ENCODE results near the gene MOSPD3.

Gene MOSPD3

DNA sequence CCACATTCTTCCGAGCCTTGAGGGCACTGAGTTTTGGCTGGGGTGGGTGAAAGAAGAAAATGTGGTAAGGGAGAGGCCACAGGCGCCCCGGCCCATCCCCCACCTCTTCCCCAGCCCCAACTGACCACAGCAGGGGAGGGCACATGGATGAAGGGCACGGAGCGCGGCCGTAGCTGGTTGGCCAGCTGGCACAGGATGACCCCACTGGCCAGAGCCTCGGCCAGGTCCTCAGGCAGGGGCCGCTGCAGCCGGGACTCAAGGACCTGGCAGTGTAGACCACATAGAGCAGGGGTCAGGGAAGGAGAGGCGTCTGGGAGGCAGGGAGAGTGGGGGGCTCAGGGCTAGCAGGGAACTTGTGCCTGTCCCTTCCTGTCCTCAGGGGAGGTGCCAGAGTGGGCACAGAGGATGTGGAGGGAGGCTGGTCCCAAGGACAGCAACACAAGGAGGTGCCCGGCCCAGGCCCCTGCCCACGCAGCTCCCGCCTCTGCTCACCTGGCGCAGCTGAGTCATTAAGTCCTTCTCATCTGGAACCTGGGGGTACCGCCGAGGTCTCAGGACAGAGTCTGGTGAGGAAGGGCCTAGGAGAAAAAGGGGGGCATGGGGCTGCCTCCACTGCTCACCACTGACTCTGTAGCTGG is 36.5 kb upstream of the MOSPD3 start:
- DNase-seq (ENCODE audit: low read depth), result no peak

DNA sequence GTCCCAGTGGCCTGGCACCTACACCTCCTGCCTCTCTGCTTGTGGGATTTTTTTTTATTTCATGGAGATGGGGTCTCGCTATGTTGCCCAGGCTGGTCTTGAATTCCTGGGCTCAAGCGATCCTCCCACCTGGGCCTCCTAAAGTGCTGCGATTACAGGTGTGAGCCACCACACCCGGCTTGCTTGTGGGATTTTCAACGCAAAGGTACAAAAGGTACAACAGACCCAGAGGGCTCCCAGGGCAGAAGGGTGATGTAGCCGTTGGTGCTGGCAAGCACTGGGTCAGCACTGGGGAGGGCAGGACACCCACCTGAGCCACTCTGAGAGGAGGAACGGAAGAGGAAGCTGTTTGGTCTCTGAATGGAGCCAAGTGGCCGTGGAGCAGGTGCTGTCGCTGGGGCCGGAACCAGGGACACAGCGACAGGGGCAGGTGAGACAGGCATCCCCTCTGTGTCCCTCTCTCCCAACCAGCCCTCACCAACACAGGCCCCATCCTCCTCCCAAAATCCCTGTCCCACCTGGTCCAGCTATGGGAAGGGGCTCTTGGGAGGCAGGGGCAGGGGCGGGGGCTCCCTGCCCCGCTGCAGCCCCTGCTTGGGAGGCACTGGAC is 35.9 kb upstream of the MOSPD3 start:
- no peak for DNase-seq (ENCODE audit: low read depth)

DNA sequence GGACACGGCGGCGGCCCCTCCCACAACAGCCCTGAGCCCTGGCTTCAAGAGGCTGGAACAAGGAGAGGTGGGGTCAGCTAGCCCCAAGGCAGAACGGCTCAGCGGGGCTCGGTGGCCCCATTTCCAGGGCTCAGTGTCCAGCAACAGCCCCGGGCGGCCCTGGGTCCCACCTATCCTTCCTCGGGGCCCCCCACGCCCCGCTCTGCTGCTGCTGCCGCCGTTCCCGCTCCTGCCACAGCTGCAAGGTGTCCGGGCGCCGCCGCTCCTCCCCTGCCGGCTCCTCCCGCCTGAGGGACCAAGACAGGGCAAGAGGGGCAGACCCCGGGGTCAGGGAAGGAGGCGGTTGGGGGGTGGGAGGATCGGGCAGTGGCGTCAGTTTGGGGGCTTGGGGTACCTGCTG is 35.2 kb upstream of the MOSPD3 start:
- DNase-seq (ENCODE audit: low read depth), result no peak

DNA sequence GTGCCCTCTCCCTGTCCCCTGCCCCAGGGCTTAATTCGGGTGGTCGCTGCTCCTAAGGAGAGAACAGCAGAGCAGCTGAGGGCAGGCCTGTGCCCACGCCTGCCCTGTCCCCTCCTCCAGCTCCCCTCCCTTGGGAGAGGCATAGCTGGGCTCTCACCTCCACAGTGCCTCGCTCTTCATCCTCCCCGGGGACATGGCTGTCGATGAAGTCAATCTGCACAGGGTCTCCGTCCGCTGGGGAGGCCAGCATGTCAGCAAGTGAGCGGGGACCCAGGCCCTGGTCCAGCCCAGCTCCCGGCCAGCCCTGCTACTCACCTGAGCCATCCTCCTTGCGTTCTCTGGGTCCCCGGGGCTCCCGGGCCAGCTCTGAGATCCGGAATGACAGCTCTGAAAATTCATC is 34.8 kb upstream of the MOSPD3 start:
- DNase-seq (ENCODE audit: low read depth), result no peak

DNA sequence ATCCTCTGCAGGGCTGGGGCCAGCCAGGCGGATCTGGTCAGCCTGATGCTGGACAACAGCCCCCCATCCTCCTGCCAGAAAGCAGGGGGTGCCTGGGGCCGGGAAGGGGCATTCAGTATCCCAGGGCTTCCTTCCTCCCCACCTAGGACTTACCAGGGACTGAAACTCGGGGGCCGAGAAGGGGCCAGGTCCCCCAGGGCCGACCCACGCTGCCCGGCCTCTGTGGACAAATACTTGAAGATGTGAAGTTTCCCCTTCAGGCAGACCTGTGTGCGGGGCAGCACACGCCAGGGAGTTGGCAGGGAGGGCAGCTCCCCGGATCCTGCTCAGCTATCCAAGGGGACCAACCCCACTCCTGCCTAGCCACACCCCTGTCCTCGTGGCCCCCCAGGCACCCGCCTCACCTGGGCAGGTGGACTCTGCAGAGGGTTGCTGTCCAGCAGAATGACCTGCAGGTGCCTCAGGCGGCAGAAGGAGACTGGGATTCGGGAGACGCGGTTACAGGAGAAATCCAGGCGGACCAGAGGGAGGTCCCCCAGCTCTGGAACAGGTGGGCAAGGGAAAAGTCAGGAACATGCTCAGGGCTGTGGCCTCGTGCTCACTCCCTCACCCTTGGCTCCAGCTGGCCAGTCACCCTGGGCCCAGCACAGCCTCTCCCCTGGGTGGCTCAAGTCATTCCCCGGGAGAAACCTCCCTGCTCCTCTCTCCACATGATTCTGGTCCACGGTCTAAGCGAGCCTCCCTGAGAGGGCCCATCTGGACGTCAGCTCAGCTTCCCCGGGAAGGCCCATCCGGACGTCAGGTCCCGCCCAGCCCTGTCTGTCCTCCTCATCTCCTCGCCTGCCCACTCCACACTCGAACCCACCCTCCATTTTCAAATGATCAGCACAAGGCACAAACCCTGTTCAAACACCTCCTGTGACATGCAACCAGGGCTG is 33.8 kb upstream of the MOSPD3 start:
- DNase-seq (ENCODE audit: low read depth), result no peak

DNA sequence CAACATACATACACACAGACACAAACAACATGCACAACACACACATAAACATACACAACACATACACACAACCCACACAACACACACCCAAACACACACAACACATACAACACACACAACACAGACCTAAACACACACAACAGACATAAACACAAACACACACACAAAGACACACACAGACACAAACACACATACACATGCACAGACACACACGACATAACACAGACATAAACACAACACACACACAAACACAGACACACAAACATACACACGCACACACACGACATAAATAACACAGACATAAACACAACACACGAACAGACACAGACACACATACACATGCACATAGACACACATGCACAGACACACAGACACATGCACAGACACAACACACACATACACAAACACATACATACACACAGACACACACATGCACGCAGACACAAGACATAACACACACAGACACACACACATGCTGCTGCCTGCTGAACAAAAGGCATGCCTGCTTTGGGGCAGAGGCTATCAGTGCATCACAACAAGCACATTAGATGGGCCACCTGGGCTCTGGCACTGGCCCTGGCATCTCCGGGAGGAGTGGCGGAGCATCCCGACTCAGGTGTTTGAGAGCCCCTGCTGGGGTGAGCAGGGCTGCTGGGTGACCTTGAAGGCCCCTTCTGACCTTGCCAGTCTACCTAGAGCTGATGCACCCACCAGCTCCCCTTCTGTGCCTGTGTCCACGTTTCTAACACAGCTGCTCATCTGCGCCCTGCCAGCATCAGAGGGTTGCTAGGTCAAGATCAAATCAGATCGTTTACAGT is 31.7 kb upstream of the MOSPD3 start:
- DNase-seq (ENCODE audit: low read depth), result no peak

DNA sequence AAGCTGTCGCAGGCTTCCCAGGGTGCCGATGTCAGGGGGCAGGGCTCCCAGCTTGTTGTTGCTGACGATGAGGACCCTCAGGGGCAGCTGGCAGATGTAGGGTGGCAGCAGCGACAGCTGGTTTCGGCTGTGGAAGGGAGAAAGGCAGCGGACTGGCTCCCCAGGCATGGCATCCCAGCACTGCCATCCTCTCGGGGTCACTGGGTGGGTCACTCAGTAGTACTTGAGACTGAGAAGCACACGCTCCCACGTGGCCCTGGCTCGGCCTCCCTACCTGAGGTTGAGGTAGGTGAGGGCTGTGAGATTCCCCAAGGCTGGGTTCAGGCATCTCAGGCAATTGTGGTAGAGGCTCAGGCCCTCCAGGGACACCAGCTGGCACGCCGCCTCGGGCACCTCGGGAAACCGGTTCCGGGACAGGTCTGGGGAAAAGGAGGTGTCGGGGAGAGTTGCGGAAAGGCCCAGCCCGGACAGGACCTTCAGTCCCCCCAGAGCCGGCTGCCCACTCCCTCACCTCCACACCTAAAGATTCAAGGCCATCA is 30.2 kb upstream of the MOSPD3 start:
- DNase-seq (ENCODE audit: low read depth), result no peak

DNA sequence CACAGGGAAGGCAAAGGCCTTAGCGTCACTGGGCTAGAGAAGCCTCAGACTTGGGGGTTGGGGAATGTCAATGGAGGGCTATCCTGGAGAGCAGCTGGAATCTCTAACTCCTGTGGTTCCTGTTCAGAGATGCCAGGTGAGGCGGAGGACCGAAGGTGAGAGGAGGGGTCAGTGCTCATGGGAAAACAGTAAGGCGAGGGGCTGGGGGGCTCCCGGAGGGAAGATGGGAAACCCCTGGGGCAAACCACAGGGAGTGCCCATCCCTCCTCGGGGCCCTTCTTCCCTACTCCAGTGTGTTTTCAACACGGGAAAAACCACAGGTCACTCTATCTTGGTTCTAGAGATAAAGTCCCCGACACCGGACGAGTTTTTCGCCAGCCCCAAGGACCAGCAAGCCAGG is 29.7 kb upstream of the MOSPD3 start:
- no peak for DNase-seq (ENCODE audit: low read depth)

DNA sequence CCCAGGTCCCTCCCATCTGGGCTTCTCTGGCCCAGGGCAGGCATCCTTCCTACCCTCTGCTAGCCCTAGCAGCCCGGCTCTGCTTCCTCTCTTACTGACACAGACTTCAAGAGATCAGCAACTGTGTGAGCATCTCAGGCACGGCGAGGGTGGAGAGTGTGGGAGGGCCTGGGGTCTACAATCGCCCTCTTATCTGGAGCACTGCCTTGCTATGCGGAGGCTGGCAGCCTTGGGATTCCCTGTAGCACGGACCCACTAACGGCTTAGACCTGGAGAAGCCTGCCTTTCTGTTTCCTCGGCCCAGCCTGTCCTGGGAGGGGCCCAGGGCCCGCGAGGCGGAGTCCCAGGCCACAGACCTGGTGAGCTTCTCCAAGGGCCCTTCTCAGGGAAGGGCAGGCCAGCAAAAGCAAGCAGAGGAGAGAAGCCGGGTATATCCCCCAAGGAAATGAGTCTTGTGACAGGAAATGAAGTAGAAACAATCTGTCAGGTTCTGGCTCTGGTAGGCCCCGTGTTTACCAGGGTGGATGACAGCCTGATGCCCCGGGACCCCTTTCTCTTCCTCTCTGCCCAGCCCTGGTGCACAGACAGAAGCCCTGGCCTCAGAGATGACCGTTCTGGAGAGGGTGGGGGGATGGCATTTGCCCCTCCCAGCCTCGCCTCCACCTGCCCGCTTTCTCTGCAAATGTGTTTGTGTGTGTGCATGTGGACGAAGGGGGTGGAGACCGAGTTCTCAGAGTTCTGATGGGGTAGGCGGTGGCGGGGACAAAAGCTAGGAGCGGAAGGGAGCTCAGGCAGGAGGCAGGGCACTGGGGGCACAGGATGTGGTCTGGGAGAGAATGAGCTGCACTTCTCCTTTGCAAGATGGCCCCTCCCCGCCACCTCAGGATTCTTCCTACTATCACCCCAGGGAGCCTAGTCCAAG is 28.9 kb upstream of the MOSPD3 start:
- DNase-seq (ENCODE audit: low read depth), result peak; percentile 86

DNA sequence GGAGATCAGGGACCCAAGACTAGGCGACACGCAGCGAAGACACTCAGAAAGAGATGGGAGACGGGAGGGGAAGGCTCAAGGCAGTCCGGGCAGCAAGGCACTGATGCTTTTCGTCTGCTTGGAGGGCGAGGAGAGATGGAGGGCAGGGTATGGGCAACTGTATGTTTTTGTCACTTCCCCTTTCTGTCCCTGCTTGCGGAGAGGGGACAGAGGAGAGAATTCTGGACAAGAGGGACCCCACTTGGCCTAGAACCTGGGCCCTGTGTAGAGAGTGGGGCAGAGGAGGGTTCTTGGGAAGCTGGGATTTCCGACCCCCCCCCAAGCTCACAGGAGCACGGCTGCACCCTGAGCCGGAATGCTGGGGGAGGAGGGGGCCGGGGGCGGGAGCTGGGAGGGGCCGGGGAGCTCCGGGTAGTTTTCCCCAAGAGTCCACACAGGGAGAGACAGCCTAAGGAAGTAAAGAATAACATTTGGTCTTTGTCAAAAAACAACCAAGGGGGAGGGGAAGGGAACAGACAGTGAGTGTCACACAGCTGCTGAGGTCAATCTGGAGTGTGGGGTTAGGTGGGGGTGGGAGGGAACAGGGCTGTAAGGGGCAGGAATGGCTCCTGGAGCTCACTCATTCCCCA is 28.2 kb upstream of the MOSPD3 start:
- no peak for DNase-seq (ENCODE audit: low read depth)

DNA sequence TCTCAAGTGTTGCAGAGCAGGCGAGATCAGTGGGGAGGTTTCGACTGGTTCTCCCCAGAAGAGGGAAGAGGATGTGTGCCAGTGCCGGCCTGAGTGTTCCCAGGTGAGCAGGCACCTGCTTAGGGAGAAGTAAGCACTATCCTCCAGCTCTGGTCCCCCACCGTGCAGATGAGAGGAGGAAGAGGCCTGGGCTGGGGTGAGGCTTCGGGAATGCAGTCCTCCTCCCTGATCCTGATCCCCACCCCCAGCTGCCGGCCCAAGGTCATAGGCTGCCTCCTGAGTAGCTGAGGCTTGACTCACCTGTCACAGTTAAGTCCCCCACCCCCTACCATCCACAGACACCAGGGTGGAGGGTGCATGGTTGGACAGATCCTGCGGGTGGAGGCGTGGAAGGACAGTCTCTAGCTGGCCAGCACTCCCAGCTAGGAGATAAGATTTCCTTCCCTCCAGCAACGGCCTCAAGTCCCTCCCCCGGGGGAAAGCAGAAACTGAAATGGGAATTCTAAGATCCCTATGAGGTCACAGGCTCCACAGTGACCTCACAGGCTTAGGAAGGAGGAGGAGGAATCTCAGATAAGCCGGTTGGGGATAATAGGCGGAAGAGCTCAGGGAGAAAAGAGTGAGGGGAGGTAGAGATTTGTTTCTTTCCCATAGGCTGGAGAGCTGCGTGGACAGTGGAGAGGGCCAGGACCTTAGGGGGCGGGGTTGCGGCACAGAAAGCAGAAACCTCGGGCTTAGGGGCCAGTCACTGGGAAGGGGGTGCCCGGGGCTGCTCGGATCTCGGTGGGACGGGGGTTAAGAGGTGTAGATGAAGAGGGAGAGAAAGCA is 27.4 kb upstream of the MOSPD3 start:
- peak; percentile 94 for DNase-seq (ENCODE audit: low read depth)

DNA sequence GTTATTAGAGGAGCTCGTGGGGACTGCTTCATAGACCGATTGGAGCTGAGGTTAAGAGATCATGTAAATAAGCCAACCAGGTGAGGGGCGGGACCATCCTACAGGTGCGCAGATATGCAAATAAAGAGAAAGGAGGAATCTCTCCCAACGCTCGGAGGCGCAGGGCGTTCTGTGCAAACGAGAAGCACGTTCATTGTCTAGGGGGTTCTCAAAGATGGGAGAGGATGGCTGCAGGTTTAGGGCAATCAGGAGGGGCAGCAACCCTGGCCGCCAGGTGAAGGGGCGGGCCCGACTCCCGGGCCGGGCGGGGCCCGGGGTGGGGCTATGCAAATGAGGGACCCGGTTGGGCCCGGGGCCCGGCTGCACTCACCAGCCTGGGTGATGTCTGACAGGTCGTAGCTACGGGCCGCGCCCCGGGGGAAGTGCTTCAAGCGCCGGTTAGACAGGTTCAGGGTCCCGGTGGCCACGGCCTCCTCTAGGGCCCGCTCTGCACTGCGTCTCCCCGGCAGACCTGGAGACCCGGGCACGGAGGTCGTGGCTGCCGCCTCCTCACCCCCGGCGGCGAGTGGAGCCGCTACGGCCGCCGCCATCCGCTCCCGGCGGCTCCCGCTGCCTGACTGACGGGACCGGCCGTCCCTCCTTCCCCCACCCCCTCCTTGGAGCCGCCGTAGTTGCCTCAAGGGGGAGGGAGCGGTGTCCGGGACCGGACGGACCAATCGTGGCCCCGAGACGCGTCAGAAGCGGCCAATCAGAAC is 26.7 kb upstream of the MOSPD3 start, which contains the start of gene LRCH4:
Gene LRCH4 (minus strand): TSS at position 619 of the 755 bp plus-strand sequence. CDS start 29 bp downstream, at position 590.
- no peak for DNase-seq (ENCODE audit: low read depth)

DNA sequence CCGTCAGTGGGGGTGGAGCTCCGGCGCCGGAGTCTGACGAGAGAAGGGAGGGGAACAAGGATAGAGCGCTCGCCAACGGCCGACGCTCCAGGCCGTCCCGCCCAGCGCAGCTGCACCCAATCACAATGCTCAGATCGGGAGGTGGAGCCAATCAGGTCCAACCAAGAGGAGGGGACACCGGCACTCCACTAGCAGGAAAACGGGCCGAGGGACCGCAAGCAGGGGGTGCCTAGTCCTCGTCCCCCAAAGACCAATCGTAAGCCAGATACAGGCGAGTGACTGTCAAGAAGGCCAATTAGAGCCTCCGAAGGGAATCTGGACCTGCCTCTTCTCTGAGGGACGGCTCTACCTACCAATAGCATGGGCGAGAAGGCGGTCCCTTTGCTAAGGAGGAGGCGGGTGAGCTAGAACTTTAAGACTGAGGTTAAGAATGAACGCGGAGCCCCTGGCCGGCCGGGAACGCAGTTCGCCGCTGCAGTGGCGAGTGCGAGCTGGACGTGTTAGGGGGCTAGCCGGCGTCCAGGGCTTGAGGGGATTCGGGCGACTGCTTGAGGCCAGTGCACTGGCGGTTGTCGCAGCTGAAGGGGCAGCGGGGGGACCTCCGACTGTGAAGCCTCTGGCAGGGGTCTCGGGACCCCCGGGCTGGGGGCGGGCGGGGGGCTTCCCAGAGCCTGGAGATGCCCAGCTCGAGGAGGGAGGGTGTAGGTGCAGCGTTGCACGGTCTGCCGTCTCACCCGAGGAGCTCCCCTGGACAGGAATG is 25.9 kb upstream of the MOSPD3 start, which contains the start of gene FBXO24:
Gene FBXO24 (plus strand): TSS at position 63 of the 760 bp plus-strand sequence. CDS start 298 bp downstream, at position 361.
- peak; percentile 100 for DNase-seq (ENCODE audit: low read depth)

DNA sequence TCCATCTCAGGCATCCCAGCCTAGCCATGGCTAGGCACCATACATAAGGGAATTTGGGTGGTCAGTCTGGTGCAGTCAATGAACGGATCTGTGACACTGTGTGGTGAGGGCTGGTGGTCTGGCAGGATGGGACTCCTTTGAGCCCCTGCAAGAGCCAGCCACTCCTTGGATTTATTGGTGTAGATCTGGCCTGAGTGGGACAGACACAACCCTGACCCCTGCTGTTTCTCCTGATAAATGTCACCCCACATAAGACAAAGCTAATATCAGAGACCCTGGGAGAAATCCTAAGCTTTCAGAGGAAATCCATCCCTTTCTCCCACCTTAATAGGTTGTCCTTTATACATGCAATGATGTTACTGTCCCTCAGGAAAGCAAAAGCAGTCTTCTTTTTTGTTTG is 23.9 kb upstream of the MOSPD3 start:
- DNase-seq (ENCODE audit: low read depth), result no peak

DNA sequence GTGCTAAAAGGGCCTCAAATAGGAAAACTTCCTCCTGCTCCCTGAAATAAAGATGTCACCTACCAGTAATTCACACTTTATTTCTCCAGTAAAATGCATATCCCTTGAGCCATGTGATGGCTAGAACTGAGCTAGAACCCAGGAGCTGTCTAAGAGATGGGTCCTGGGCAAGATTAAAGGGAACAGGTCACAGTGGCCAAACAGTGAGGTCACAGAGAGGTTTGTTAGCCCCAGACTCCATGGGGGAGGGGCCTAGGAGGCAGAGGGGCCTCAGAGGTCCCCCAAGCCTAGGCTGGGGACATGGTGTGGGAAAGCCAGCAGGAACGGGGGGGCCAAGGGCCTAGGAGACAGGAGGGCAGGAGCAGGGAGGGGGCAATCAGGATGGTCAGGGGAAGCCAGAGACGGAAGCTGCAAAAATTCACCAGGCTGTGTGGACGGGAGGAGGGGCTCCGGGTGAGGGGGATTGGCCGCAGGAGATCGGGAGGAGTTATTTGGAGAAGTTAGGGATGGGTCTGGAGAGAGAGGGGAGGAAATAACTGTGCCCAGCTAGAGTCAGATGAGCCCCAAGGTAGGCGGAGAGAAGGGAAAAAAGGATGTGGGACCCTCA is 22.9 kb upstream of the MOSPD3 start:
- no peak for DNase-seq (ENCODE audit: low read depth)

DNA sequence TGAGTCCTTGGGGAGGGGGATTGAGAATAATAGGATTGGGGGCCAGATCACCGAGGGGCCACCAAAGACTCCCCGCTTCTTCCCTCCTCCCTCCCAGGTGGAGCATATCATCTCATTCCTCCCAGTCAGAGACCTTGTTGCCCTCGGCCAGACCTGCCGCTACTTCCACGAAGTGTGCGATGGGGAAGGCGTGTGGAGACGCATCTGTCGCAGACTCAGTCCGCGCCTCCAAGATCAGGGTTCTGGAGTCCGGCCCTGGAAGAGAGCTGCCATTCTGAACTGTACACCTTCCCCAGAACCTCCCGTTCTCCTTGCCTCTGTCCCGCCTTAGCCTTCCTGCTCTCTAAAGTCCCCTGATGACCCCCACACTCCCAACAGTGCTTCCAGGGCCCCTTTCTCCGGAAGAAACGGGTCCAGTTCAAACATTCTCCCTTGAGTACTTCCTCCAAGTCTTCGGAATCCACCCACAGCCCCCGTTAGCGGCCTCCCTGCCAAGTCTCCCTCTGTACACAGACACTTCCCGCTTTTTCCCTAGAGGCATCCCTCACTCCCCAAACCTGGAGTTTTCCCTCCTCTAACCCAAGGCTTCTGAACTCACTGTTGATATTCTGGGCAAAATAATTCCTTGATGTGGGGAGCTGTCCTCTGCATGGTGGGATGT is 22.1 kb upstream of the MOSPD3 start:
- DNase-seq (ENCODE audit: low read depth), result no peak

DNA sequence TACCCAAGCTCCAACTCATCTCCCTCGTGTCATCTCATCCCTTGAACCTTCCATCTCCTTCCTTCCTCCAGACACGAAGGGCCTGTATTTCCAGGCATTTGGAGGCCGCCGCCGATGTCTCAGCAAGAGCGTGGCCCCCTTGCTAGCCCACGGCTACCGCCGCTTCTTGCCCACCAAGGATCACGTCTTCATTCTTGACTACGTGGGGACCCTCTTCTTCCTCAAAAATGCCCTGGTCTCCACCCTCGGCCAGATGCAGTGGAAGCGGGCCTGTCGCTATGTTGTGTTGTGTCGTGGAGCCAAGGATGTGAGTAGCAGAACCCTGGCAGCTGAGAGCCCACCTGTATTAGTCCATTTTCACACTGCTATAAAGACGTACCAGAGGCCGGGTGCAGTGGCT is 20.7 kb upstream of the MOSPD3 start:
- DNase-seq (ENCODE audit: low read depth), result no peak
